HEK293T (cell line): Measurements from ENCODE around the gene ESR1.

ENCODE experiments used
- CTCF ChIA-PET: fragments of 350-600 bp; formaldehyde crosslinking; extraction: SDS; loops from one replicate; lab custom pipeline; 2021; ENCODE audit warnings: antibody characterized with exemption, inconsistent platforms; lab: Yijun Ruan, JAX
- POLR2A ChIA-PET: fragments of 350-600 bp; formaldehyde crosslinking; extraction: SDS; loops from one replicate; lab custom pipeline; 2020; ENCODE audit warnings: antibody characterized with exemption, inconsistent platforms; lab: Yijun Ruan, JAX
- DNase-seq: peaks from one replicate; pipeline ENCODE4 v3.0.0; 2012; ENCODE audit warnings: mixed read lengths; ENCODE audit errors: extremely low spot score
- ARNT ChIP-seq: fragments of 450-650 bp; IDR thresholded peaks from 2 replicates; pipeline ENCODE4 v1.6.1; 2017; ENCODE audit warnings: mild to moderate bottlenecking
- BHLHE40 ChIP-seq: fragments of 450-650 bp; IDR thresholded peaks from 2 replicates; pipeline ENCODE4 v1.6.1; 2016; ENCODE audit warnings: mild to moderate bottlenecking, moderate library complexity, borderline replicate concordance
- CTBP1 ChIP-seq: fragments of 450-650 bp; IDR thresholded peaks from 2 replicates; pipeline ENCODE4 v1.6.1; 2016; ENCODE audit warnings: borderline replicate concordance
- ELF4 ChIP-seq: fragments of 450-650 bp; IDR thresholded peaks from 2 replicates; pipeline ENCODE4 v1.6.1; 2017; ENCODE audit warnings: antibody characterized with exemption
- FOXA1 ChIP-seq: fragments of 450-650 bp; IDR thresholded peaks from 2 replicates; pipeline ENCODE4 v1.6.1; 2016; ENCODE audit warnings: mild to moderate bottlenecking
- FOXK2 ChIP-seq: fragments of 450-650 bp; IDR thresholded peaks from 2 replicates; pipeline ENCODE4 v1.6.1; 2016; ENCODE audit warnings: mild to moderate bottlenecking
- FOXM1 ChIP-seq: fragments of 450-650 bp; IDR thresholded peaks from 2 replicates; pipeline ENCODE4 v1.6.1; 2017; ENCODE audit warnings: mild to moderate bottlenecking, borderline replicate concordance
- HDGF ChIP-seq: fragments of 450-650 bp; IDR thresholded peaks from 2 replicates; pipeline ENCODE4 v1.6.1; 2017; ENCODE audit warnings: antibody characterized with exemption, borderline replicate concordance
- L3MBTL2 ChIP-seq: fragments of 450-650 bp; conservative IDR thresholded peaks from 2 replicates; pipeline ENCODE4 v1.6.1; 2016; ENCODE audit warnings: mild to moderate bottlenecking
- LEF1 ChIP-seq: fragments of 450-650 bp; IDR thresholded peaks from 2 replicates; pipeline ENCODE4 v1.6.1; 2017; ENCODE audit warnings: mild to moderate bottlenecking, borderline replicate concordance
- NFRKB ChIP-seq: fragments of 450-650 bp; IDR thresholded peaks from 2 replicates; pipeline ENCODE4 v1.6.1; 2016; ENCODE audit warnings: mild to moderate bottlenecking, moderate library complexity
- SP1 ChIP-seq: fragments of 450-650 bp; IDR thresholded peaks from 2 replicates; pipeline ENCODE4 v1.6.1; 2017
- SUZ12 ChIP-seq: fragments of 450-650 bp; IDR thresholded peaks from 2 replicates; pipeline ENCODE4 v1.6.1; 2016; ENCODE audit warnings: mild to moderate bottlenecking
- TARDBP ChIP-seq: fragments of 450-650 bp; IDR thresholded peaks from 2 replicates; pipeline ENCODE4 v1.6.1; 2016
- ZNF384 ChIP-seq: fragments of 450-650 bp; IDR thresholded peaks from 2 replicates; pipeline ENCODE4 v1.6.1; 2016
- TF ChIP-seq, protein P1 (sequence below): fragments of 450-650 bp; IDR thresholded peaks from 2 replicates; pipeline ENCODE4 v1.6.1; 2016

Gene ESR1

DNA sequence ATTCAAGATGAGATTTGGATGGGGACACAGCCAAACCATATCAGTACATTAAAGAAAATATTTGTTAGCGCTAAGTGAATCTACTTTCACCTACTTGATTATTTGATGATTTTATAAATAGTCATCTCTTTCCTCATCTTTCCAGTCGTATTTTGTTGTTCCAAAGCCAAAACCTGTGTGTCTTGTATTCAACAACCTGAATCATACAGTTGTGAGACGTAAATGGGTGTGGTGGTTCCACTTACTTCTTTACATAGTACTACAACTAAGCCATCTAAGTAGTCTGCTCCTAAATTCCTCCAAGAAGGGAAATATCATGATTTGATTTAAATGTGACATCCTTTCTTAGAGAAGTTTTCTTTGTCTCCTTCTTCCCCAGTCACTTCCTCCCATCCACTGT, 132.8 kb downstream of the ESR1 start:
- POLR2A ChIA-PET: no interaction called here
- DNase-seq: no peak
- CTCF ChIA-PET: no interaction called here
- TF ChIP-seq HDGF (no peak), SUZ12 (no peak), BHLHE40 (no peak), ZNF384 (no peak), ARNT (no peak), FOXM1 (no peak), CTBP1 (no peak), TARDBP (no peak), L3MBTL2 (no peak), FOXA1 (no peak), SP1 (no peak), LEF1 (no peak), FOXK2 (no peak), NFRKB (no peak)

DNA sequence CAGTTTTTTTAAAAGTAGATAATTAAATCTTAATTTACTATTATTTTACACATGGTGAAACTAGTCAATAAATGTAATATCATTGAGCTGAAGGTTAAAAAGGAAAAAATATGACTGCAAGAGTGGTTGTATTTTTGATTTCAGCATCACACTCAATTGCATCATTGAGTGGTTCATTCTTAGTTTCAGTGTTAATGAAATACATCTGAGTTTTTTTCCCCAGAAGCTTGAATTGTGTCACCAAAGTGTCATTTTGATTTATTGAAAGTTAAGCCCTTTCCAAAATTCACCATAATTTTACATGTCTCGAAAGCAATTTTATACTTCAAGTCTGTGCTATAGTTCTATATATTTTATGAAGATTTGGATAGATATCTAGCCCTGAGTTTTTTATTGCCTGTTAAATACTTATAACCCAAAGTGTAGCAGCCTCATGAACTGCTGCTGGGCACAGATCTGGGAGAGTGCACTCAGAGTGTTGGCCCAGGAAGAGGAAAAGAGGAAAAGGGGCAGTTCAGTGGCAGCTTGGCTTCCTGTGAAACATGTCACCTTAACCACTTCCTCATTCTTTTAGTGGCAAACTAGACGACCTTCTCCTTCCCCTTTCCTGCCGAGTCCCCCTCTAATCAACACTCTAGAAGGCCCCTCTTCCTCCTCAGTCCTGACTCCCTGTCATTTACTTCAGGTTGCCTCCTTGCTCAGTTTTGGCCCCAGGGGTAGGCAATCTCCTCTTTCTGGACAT, 140.7 kb downstream of the ESR1 start:
- ChIA-PET POLR2A (no interaction called here), CTCF (no interaction called here)
- TF ChIP-seq ZNF384 (no peak), BHLHE40 (no peak), SP1 (no peak), CTBP1 (no peak), FOXK2 (no peak), ARNT (no peak), HDGF (no peak), ELF4 (no peak), L3MBTL2 (no peak)
- TF ChIP-seq, protein P1, sequence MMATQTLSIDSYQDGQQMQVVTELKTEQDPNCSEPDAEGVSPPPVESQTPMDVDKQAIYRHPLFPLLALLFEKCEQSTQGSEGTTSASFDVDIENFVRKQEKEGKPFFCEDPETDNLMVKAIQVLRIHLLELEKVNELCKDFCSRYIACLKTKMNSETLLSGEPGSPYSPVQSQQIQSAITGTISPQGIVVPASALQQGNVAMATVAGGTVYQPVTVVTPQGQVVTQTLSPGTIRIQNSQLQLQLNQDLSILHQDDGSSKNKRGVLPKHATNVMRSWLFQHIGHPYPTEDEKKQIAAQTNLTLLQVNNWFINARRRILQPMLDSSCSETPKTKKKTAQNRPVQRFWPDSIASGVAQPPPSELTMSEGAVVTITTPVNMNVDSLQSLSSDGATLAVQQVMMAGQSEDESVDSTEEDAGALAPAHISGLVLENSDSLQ: no peak
- DNase-seq: no peak

DNA sequence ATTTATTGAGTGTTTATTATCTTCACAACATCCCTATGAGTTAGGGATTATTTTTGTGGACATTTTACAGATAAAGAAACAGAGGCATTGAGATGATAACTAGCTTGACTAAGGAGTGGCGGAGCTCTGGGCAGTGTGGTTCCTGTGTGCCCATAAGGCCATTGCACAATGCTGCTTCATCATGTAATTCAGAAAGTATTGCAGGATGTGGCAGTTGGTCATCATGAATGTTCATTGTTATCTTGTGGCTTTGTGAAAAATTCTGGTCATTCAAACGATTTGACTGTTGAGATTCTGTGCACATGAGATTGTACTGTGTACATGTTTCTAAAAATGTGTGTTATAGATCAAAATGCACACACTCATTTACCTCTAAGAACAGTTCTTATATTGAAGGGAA, 150.8 kb downstream of the ESR1 start:
- CTCF ChIA-PET: no interaction called here
- TF ChIP-seq FOXM1 (no peak), SP1 (no peak), FOXA1 (no peak), ELF4 (no peak), NFRKB (no peak), L3MBTL2 (no peak), ARNT (no peak), TARDBP (no peak), BHLHE40 (no peak), FOXK2 (no peak), CTBP1 (no peak), HDGF (no peak), SUZ12 (no peak), LEF1 (no peak), ZNF384 (no peak)
- TF ChIP-seq, protein P1: no peak
- POLR2A ChIA-PET: interaction anchor here (1.0 kb wide), 1 partner anchor 12 kb away, joined by 3 read pairs; no protein-coding TSS in a partner anchor
- no peak for DNase-seq

DNA sequence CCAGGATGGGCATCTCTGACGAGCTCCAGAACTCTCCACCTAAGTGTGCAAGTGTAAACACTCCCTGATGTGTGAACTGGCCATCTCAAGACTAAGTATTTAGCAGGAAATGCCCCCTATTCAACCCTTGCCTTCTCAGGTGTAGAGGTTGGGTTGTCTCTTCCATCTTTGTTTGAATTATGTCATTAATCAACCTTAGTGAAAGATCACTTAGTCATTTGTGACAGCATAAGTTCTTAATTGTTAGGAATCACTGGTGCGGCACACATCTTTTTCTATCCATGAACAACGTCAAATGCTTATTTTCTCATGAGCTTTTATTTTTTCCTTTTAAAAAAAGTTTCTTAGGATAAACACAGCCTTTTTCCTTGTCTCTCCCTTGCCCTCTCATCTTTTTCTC, 151.6 kb downstream of the ESR1 start:
- ChIA-PET POLR2A (no interaction called here), CTCF (no interaction called here)
- no peak for TF ChIP-seq FOXM1
- TF ChIP-seq SP1: no peak
- TF ChIP-seq HDGF: no peak
- TF ChIP-seq, protein P1: no peak
- no peak for TF ChIP-seq BHLHE40
- no peak for TF ChIP-seq TARDBP
- no peak for TF ChIP-seq FOXA1
- TF ChIP-seq SUZ12: no peak
- no peak for TF ChIP-seq ELF4
- no peak for TF ChIP-seq L3MBTL2
- TF ChIP-seq NFRKB: no peak
- no peak for TF ChIP-seq ZNF384
- no peak for TF ChIP-seq FOXK2
- DNase-seq: no peak

DNA sequence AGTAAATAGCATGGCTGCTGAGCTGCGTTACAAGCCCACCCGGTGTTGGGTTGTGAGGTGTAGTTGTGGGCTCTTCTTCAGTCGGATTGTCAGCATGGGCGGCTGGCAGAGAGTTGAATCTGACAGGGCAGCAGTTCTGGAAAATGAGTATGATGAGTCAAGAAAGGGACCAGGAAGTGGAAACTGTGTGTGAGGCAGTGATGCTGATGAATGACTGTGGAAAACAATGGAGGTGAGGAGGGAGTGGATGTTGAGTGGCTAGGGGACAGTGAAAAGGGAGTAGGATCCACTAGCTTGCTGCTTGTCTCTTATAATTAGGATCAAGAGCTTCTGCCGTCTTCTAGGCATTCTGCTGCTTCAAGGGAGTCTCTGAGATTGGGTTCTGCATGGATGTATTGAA, 154.3 kb downstream of the ESR1 start:
- ChIA-PET CTCF (no interaction called here), POLR2A (no interaction called here)
- no peak for TF ChIP-seq L3MBTL2
- TF ChIP-seq SP1: no peak
- no peak for TF ChIP-seq ARNT
- no peak for TF ChIP-seq TARDBP
- TF ChIP-seq, protein P1: no peak
- TF ChIP-seq SUZ12: no peak
- TF ChIP-seq FOXK2: no peak
- no peak for TF ChIP-seq NFRKB
- no peak for TF ChIP-seq FOXM1
- no peak for TF ChIP-seq HDGF
- TF ChIP-seq ZNF384: no peak
- no peak for TF ChIP-seq BHLHE40
- TF ChIP-seq ELF4: no peak
- TF ChIP-seq CTBP1: no peak
- no peak for TF ChIP-seq FOXA1
- DNase-seq: no peak
